GM23338 (cell line): Measurements from ENCODE around the gene CRHR1. TPM values are rescaled to one million over a fixed set of nuclear protein-coding genes. Genes with fewer than 3 reads are reported as not detected.

Experiments
- ATAC-seq: fragments of 200-7000 bp; cut with Tn5 transposase; 3 replicates; pipeline ENCODE4 v1.9.1; 2020
- DNase-seq: peaks from one replicate; pipeline ENCODE4 v3.0.0-alpha.2; 2015; ENCODE audit warnings: low spot score
- H2AFZ ChIP-seq: fragments of 200-600 bp; sonication (generic); 2 replicates; pipeline ENCODE4 v1.8.0; 2016; ENCODE audit warnings: antibody characterized with exemption, mild to moderate bottlenecking, moderate library complexity
- H3F3A ChIP-seq: fragments of 200-600 bp; sonication (generic); replicated peaks from 2 replicates; pipeline ENCODE4 v1.8.0; 2017; ENCODE audit warnings: antibody characterized with exemption, mixed run types, low read depth
- H3K27ac ChIP-seq: fragments of 200-600 bp; sonication (generic); 2 replicates; pipeline ENCODE4 v1.6.1; 2016; ENCODE audit warnings: low read depth
- H3K27me3 ChIP-seq: fragments of 200-600 bp; sonication (generic); 2 replicates; pipeline ENCODE4 v1.8.0; 2016; ENCODE audit warnings: mild to moderate bottlenecking, mixed run types, moderate library complexity; ENCODE audit not compliant: insufficient read depth
- H3K36me3 ChIP-seq: fragments of 200-600 bp; sonication (generic); 2 replicates; pipeline ENCODE4 v1.8.0; 2016; ENCODE audit warnings: mild to moderate bottlenecking; ENCODE audit not compliant: insufficient read depth
- H3K4me1 ChIP-seq: fragments of 200-600 bp; sonication (generic); 2 replicates; pipeline ENCODE4 v1.8.0; 2016; ENCODE audit warnings: mild to moderate bottlenecking, moderate library complexity; ENCODE audit not compliant: insufficient read depth
- H3K4me2 ChIP-seq: fragments of 200-600 bp; sonication (generic); 2 replicates; pipeline ENCODE4 v1.7.1; 2017; ENCODE audit warnings: mixed run types
- H3K4me3 ChIP-seq: fragments of 200-600 bp; sonication (generic); 2 replicates; pipeline ENCODE4 v1.6.1; 2016; ENCODE audit warnings: mixed run types
- H3K79me2 ChIP-seq: fragments of 200-600 bp; sonication (generic); replicated peaks from 2 replicates; pipeline ENCODE4 v1.8.0; 2017; ENCODE audit warnings: mild to moderate bottlenecking; ENCODE audit not compliant: insufficient read depth
- H3K9me2 ChIP-seq: fragments of 200-600 bp; sonication (generic); 2 replicates; pipeline ENCODE4 v1.8.0; 2017; ENCODE audit not compliant: insufficient read depth
- H4K20me1 ChIP-seq: fragments of 200-600 bp; sonication (generic); replicated peaks from 2 replicates; pipeline ENCODE4 v1.8.0; 2017; ENCODE audit warnings: mild to moderate bottlenecking; ENCODE audit not compliant: insufficient read depth
- H3K27ac Mint-ChIP-seq: 2 replicates; pipeline ENCODE4 v1.8.0; 2020; ENCODE audit warnings: inconsistent platforms, mild to moderate bottlenecking, moderate library complexity, mixed read lengths
- H3K27me3 Mint-ChIP-seq: 3 replicates; pipeline ENCODE4 v1.8.0; 2022; ENCODE audit warnings: low read depth, mild to moderate bottlenecking, moderate library complexity, mixed read lengths, inconsistent platforms; ENCODE audit not compliant: insufficient read depth, poor library complexity
- H3K36me3 Mint-ChIP-seq: 3 replicates; pipeline ENCODE4 v1.8.0; 2021; ENCODE audit warnings: low read depth, mild to moderate bottlenecking, inconsistent platforms, moderate library complexity, mixed read lengths
- H3K4me1 Mint-ChIP-seq: 3 replicates; pipeline ENCODE4 v1.8.0; 2020; ENCODE audit warnings: mild to moderate bottlenecking, inconsistent platforms, mixed read lengths
- H3K4me3 Mint-ChIP-seq: 3 replicates; pipeline ENCODE4 v1.8.0; 2021; ENCODE audit warnings: moderate library complexity, mild to moderate bottlenecking, inconsistent platforms, mixed read lengths
- H3K9me3 Mint-ChIP-seq: 3 replicates; pipeline ENCODE4 v1.8.0; 2020; ENCODE audit warnings: moderate library complexity, mild to moderate bottlenecking, inconsistent platforms, mixed read lengths
- CREB1 ChIP-seq: fragments of 250-450 bp; sonication (Bioruptor Pico); IDR thresholded peaks from 2 replicates; pipeline ENCODE4 v1.5.0; 2020; ENCODE audit warnings: low read depth, mild to moderate bottlenecking, moderate library complexity
- CTCF ChIP-seq, 2 experiments: fragments of 200-600 bp in 1 of 2; sonication (generic) in 1 of 2; conservative IDR thresholded peaks; 2 replicates each; pipeline versions ENCODE4 v1.5.1 to v1.6.1; 2016 to 2017; ENCODE audit warnings: antibody characterized with exemption in 2 of 2, low read depth in 2 of 2, mild to moderate bottlenecking in 2 of 2, moderate library complexity in 1 of 2
- ETS1 ChIP-seq: IDR thresholded peaks from 2 replicates; pipeline ENCODE4 v1.6.1; 2016; ENCODE audit warnings: antibody characterized with exemption
- EZH2 ChIP-seq: fragments of 200-600 bp; sonication (generic); IDR thresholded peaks from one replicate; pipeline ENCODE4 v1.8.0; 2017; ENCODE audit warnings: antibody characterized with exemption, mild to moderate bottlenecking, low read depth; ENCODE audit not compliant: unreplicated experiment
- EZH2phosphoT487 ChIP-seq: fragments of 200-600 bp; sonication (generic); IDR thresholded peaks from one replicate; pipeline ENCODE4 v1.8.1; 2018; ENCODE audit warnings: antibody characterized with exemption; ENCODE audit not compliant: unreplicated experiment
- JUNB ChIP-seq: IDR thresholded peaks from one replicate; pipeline ENCODE4 v1.6.1; 2016; ENCODE audit warnings: antibody characterized with exemption; ENCODE audit not compliant: unreplicated experiment
- NANOG ChIP-seq: IDR thresholded peaks from 2 replicates; pipeline ENCODE4 v1.6.1; 2016; ENCODE audit warnings: antibody characterized with exemption, borderline replicate concordance
- POLR2AphosphoS5 ChIP-seq: IDR thresholded peaks from 2 replicates; pipeline ENCODE4 v1.6.1; 2016; ENCODE audit warnings: antibody characterized with exemption, low read depth
- STAT1 ChIP-seq: IDR thresholded peaks from one replicate; pipeline ENCODE4 v1.6.1; 2016; ENCODE audit warnings: antibody characterized with exemption; ENCODE audit not compliant: unreplicated experiment
- ZNF114 ChIP-seq: fragments of 250-450 bp; sonication (Bioruptor Pico); IDR thresholded peaks from 2 replicates; pipeline ENCODE4 v1.5.0; 2020; ENCODE audit warnings: mild to moderate bottlenecking, moderate library complexity
- ZNF331 ChIP-seq: fragments of 250-450 bp; sonication (Bioruptor Pico); IDR thresholded peaks from 2 replicates; pipeline ENCODE4 v1.5.0; 2020; ENCODE audit warnings: low read depth, mild to moderate bottlenecking, moderate library complexity
- ZNF462 ChIP-seq: fragments of 250-450 bp; sonication (Bioruptor Pico); IDR thresholded peaks from 2 replicates; pipeline ENCODE4 v1.5.0; 2020; ENCODE audit warnings: mild to moderate bottlenecking, moderate library complexity
- polyA plus RNA-seq: library from polyadenylated mRNA; unstranded; fragments of >200 nt; fragmentation: Nextera tagmentation; extraction: Ambion mirVana; gene quantifications from 2 replicates; pipeline ENCODE4 v1.2.1, GENCODE V29; 2016
- total RNA-seq: library from RNA; depleted of rRNA; stranded (reverse); fragments of >200 nt; shearing (Covaris generic); gene quantifications from 2 replicates; pipeline ENCODE4 v1.2.3, GENCODE V29; 2014
- TF ChIP-seq, protein P1 (sequence below): IDR thresholded peaks from one replicate; pipeline ENCODE4 v1.6.1; 2018; ENCODE audit warnings: antibody characterized with exemption; ENCODE audit not compliant: unreplicated experiment

The CRHR1 gene
- total and polyA plus RNA-seq, 2 experiments from 2014 or later, result 0.19 to 0.76 TPM

- no peaks in the 10 kb centered on the region; the same call in 2 of the 3 replicates for H3K4me1 Mint-ChIP-seq
These were observed 53.5 kb downstream of the CRHR1 start for GRCh38 chr17:45837603-45838002.

More at GRCh38 chr17:45837603-45838002, 53.5 kb downstream of the CRHR1 start:
- H3K9me3 Mint-ChIP-seq, result no peaks in the 10 kb centered on the region
- DNase-seq (no peak), ATAC-seq (no peak)
- no peaks in the 10 kb centered on the region for H3K36me3 Mint-ChIP-seq
- no peak overlapping the region for H3K4me3 ChIP-seq
- no peaks in the 10 kb centered on the region for H3K27me3 ChIP-seq
- no peaks in the 10 kb centered on the region for H3K9me2 ChIP-seq
- H3K27ac ChIP-seq, result no peak overlapping the region
- H3K27ac Mint-ChIP-seq, result no peak overlapping the region
- no peaks in the 10 kb centered on the region for H3K4me1 ChIP-seq
- no peaks in the 10 kb centered on the region for H3F3A ChIP-seq
- H3K4me2 ChIP-seq, result no peak overlapping the region
- no peaks in the 10 kb centered on the region for H3K36me3 ChIP-seq
- H4K20me1 ChIP-seq, result no peaks in the 10 kb centered on the region
- no peak overlapping the region for H2AFZ ChIP-seq
- TF ChIP-seq ETS1, result no peak
- TF ChIP-seq ZNF114, result no peak
- TF ChIP-seq EZH2phosphoT487, result no peak
- no peak for TF ChIP-seq NANOG
- TF ChIP-seq POLR2AphosphoS5, result no peak
- TF ChIP-seq, protein P1, sequence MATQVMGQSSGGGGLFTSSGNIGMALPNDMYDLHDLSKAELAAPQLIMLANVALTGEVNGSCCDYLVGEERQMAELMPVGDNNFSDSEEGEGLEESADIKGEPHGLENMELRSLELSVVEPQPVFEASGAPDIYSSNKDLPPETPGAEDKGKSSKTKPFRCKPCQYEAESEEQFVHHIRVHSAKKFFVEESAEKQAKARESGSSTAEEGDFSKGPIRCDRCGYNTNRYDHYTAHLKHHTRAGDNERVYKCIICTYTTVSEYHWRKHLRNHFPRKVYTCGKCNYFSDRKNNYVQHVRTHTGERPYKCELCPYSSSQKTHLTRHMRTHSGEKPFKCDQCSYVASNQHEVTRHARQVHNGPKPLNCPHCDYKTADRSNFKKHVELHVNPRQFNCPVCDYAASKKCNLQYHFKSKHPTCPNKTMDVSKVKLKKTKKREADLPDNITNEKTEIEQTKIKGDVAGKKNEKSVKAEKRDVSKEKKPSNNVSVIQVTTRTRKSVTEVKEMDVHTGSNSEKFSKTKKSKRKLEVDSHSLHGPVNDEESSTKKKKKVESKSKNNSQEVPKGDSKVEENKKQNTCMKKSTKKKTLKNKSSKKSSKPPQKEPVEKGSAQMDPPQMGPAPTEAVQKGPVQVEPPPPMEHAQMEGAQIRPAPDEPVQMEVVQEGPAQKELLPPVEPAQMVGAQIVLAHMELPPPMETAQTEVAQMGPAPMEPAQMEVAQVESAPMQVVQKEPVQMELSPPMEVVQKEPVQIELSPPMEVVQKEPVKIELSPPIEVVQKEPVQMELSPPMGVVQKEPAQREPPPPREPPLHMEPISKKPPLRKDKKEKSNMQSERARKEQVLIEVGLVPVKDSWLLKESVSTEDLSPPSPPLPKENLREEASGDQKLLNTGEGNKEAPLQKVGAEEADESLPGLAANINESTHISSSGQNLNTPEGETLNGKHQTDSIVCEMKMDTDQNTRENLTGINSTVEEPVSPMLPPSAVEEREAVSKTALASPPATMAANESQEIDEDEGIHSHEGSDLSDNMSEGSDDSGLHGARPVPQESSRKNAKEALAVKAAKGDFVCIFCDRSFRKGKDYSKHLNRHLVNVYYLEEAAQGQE, result no peak
- TF ChIP-seq EZH2, result no peak
- no peak for TF ChIP-seq CTCF (conservative IDR thresholded peaks at IDR 0.05; ENCODE audit: low read depth in 2 of 2)
- TF ChIP-seq CREB1 (CRISPR knock-in tag), result no peak
- no peak for TF ChIP-seq JUNB
- no peak for TF ChIP-seq ZNF462 (CRISPR knock-in tag)
- no peak for TF ChIP-seq ZNF331 (CRISPR knock-in tag)
- TF ChIP-seq STAT1, result no peak
- H3K27me3 Mint-ChIP-seq, result peaks cover 11% of the 10 kb centered on the region
- H3K79me2 ChIP-seq, result no peaks in the 10 kb centered on the region
- no peak overlapping the region for H3K4me3 Mint-ChIP-seq
